Measurements from ENCODE around the gene ZNF160. TPM values are rescaled to one million over a fixed set of nuclear protein-coding genes. Genes with fewer than 3 reads are reported as not detected.
"Not testable (repeated sequence)": the region's sequence is repeated elsewhere in the genome, so short reads cannot be mapped to it uniquely, and the experiment has no call there.

Gene ZNF160
- total RNA-seq, 1 donor: 51.8 TPM

- Histone ChIP-seq H4K20me1 (ENCODE audit: insufficient read depth, low read length) (peaks cover 3% of the 10 kb centered on the region), H3K9me3 (ENCODE audit: low read depth, low read length) (no peaks in the 10 kb centered on the region), H2AFZ (ENCODE audit: low read length) (peak within 1 kb of the TSS; percentile 92), H3K79me2 (ENCODE audit: insufficient read depth, low read length) (peaks cover 6% of the 10 kb centered on the region), H3K4me2 (ENCODE audit: insufficient read depth, low read length) (peak within 1 kb of the TSS; percentile 88), H3K27ac (ENCODE audit: low read depth, low read length) (no peak within 1 kb of the TSS), H3K4me3 (ENCODE audit: insufficient read depth, low read length) (peak within 1 kb of the TSS; percentile 72), H3K4me1 (ENCODE audit: insufficient read depth, low read length) (peaks cover 11% of the 10 kb centered on the region), H3K36me3 (ENCODE audit: insufficient read depth, low read length) (no peaks in the 10 kb centered on the region), H3K27me3 (ENCODE audit: insufficient read depth, low read length) (no peaks in the 10 kb centered on the region)
- peak; percentile 87 for DNase-seq (ENCODE audit: insufficient read length, low spot score, missing footprints)
- TF ChIP-seq CTCF (IDR thresholded peaks at IDR 0.05; ENCODE audit: extremely low read depth, low read depth, low read length): no peak
These were observed 29.1 kb upstream of the ZNF160 start, which contains the start of gene ZNF415 for GRCh38 chr19:53132141-53132991. ZNF415 (minus strand) TSS chr19:53132910; CDS start chr19:53122676, 10,234 bp downstream.

GRCh38 chr19:53131727-53132126 lies 28.5 kb upstream of the ZNF160 start:
- DNase-seq (ENCODE audit: insufficient read length, low spot score, missing footprints): no peak
- H3K27me3 ChIP-seq (ENCODE audit: insufficient read depth, low read length): no peaks in the 10 kb centered on the region
- peaks cover 3% of the 10 kb centered on the region for H4K20me1 ChIP-seq (ENCODE audit: insufficient read depth, low read length)
- H3K36me3 ChIP-seq (ENCODE audit: insufficient read depth, low read length): no peaks in the 10 kb centered on the region
- no peak overlapping the region for H3K27ac ChIP-seq (ENCODE audit: low read depth, low read length)
- H3K4me1 ChIP-seq (ENCODE audit: insufficient read depth, low read length): peaks cover 11% of the 10 kb centered on the region
- TF ChIP-seq CTCF (IDR thresholded peaks at IDR 0.05; ENCODE audit: extremely low read depth, low read depth, low read length): no peak
- H3K9me3 ChIP-seq (ENCODE audit: low read depth, low read length): no peaks in the 10 kb centered on the region
- peak overlapping the region; percentile 92 for H2AFZ ChIP-seq (ENCODE audit: low read length)
- peak overlapping the region; percentile 88 for H3K4me2 ChIP-seq (ENCODE audit: insufficient read depth, low read length)
- H3K79me2 ChIP-seq (ENCODE audit: insufficient read depth, low read length): peaks cover 6% of the 10 kb centered on the region
- peak overlapping the region; percentile 72 for H3K4me3 ChIP-seq (ENCODE audit: insufficient read depth, low read length)

- peaks cover 3% of the 10 kb centered on the region for H4K20me1 ChIP-seq (ENCODE audit: insufficient read depth, low read length)
- H3K27me3 ChIP-seq (ENCODE audit: insufficient read depth, low read length): no peaks in the 10 kb centered on the region
- H3K4me3 ChIP-seq (ENCODE audit: insufficient read depth, low read length): no peak overlapping the region
- peaks cover 6% of the 10 kb centered on the region for H3K79me2 ChIP-seq (ENCODE audit: insufficient read depth, low read length)
- DNase-seq (ENCODE audit: insufficient read length, low spot score, missing footprints): no peak
- peak overlapping the region; percentile 11 for H3K4me2 ChIP-seq (ENCODE audit: insufficient read depth, low read length)
- H2AFZ ChIP-seq (ENCODE audit: low read length): no peak overlapping the region
- H3K27ac ChIP-seq (ENCODE audit: low read depth, low read length): no peak overlapping the region
- no peaks in the 10 kb centered on the region for H3K9me3 ChIP-seq (ENCODE audit: low read depth, low read length)
- H3K4me1 ChIP-seq (ENCODE audit: insufficient read depth, low read length): peaks cover 11% of the 10 kb centered on the region
- no peak for TF ChIP-seq CTCF (IDR thresholded peaks at IDR 0.05; ENCODE audit: extremely low read depth, low read depth, low read length)
- no peaks in the 10 kb centered on the region for H3K36me3 ChIP-seq (ENCODE audit: insufficient read depth, low read length)
These were observed 27.9 kb upstream of the ZNF160 start for GRCh38 chr19:53131085-53131590.

GRCh38 chr19:53130506-53130905 lies 27.3 kb upstream of the ZNF160 start:
- H3K27ac ChIP-seq (ENCODE audit: low read depth, low read length): no peak overlapping the region
- DNase-seq (ENCODE audit: insufficient read length, low spot score, missing footprints): no peak
- peaks cover 3% of the 10 kb centered on the region for H4K20me1 ChIP-seq (ENCODE audit: insufficient read depth, low read length)
- no peak overlapping the region for H3K4me3 ChIP-seq (ENCODE audit: insufficient read depth, low read length)
- no peak for TF ChIP-seq CTCF (IDR thresholded peaks at IDR 0.05; ENCODE audit: extremely low read depth, low read depth, low read length)
- no peak overlapping the region for H3K4me2 ChIP-seq (ENCODE audit: insufficient read depth, low read length)
- peaks cover 11% of the 10 kb centered on the region for H3K4me1 ChIP-seq (ENCODE audit: insufficient read depth, low read length)
- no peaks in the 10 kb centered on the region for H3K9me3 ChIP-seq (ENCODE audit: low read depth, low read length)
- no peaks in the 10 kb centered on the region for H3K27me3 ChIP-seq (ENCODE audit: insufficient read depth, low read length)
- H3K36me3 ChIP-seq (ENCODE audit: insufficient read depth, low read length): no peaks in the 10 kb centered on the region
- H3K79me2 ChIP-seq (ENCODE audit: insufficient read depth, low read length): peaks cover 6% of the 10 kb centered on the region
- no peak overlapping the region for H2AFZ ChIP-seq (ENCODE audit: low read length)

GRCh38 chr19:53126733-53127526 lies 23.7 kb upstream of the ZNF160 start:
- not testable (repeated sequence) for H3K36me3 ChIP-seq (ENCODE audit: insufficient read depth, low read length); H3K9me3 ChIP-seq (ENCODE audit: low read depth, low read length); H3K79me2 ChIP-seq (ENCODE audit: insufficient read depth, low read length); H3K27ac ChIP-seq (ENCODE audit: low read depth, low read length); H3K4me1 ChIP-seq (ENCODE audit: insufficient read depth, low read length); H2AFZ ChIP-seq (ENCODE audit: low read length); H4K20me1 ChIP-seq (ENCODE audit: insufficient read depth, low read length); H3K4me2 ChIP-seq (ENCODE audit: insufficient read depth, low read length); H3K27me3 ChIP-seq (ENCODE audit: insufficient read depth, low read length); DNase-seq (ENCODE audit: insufficient read length, low spot score, missing footprints); H3K4me3 ChIP-seq (ENCODE audit: insufficient read depth, low read length)

All from osteoblast (primary cell).